Measurements from ENCODE around the gene MAD1L1. TPM values are rescaled to one million over a fixed set of nuclear protein-coding genes. Genes with fewer than 3 reads are reported as not detected.

Gene MAD1L1
- total and polyA plus RNA-seq, 5 donors from 2014 or later = 225 to 380 (median 300) TPM

DNA sequence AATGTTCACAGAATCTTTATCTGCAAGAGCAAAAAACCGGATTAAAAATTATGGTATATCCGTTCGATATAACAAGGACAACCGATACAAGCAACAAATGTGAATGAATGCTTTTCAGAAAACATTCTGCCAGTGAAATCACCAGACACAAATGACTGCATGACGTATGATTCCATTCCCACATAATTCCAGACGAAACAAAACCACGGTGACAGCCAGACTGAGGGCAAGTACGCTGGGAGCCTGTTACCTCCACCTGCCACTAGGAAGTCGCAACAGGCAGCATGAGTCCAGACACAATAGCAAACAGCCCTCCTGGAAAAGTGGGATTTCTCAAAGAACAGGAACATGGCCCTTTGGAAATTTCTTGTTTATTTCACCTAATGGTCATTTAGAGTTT lies 41.7 kb downstream of the MAD1L1 start:
- no peak for ATAC-seq (ENCODE audit: low read depth in 2 of 2)
- Mint-ChIP-seq H3K9me3 (peaks cover 0 to 5% (median 0%) of the 10 kb centered on the region in 7 donors), H3K27ac (no peak overlapping the region), H3K36me3 (peaks cover 37% of the 10 kb centered on the region), H3K27me3 (no peaks in the 10 kb centered on the region), H3K4me3 (no peak overlapping the region), H3K4me1 (no peaks in the 10 kb centered on the region)
- Histone ChIP-seq H3K36me3 (ENCODE audit: control insufficient read depth, insufficient read depth, low read length) (peaks cover 11% of the 10 kb centered on the region), H3K4me3 (ENCODE audit: low read depth, low read length) (no peak overlapping the region), H3K4me1 (ENCODE audit: control insufficient read depth, insufficient read depth, low read length, poor library complexity, severe bottlenecking) (no peaks in the 10 kb centered on the region), H3K9me3 (ENCODE audit: control insufficient read depth in 2 of 2, low read length in 2 of 2) (peaks cover 0 to 2% of the 10 kb centered on the region in 2 experiments), H3K27me3 (ENCODE audit: control insufficient read depth, insufficient read depth, low read length) (no peaks in the 10 kb centered on the region), H3K27ac (ENCODE audit: insufficient read depth, low read length, poor library complexity, severe bottlenecking) (no peak overlapping the region)
- no peak for DNase-seq

GRCh38 chr7:2190531-2190930 lies 42.2 kb downstream of the MAD1L1 start:
- ATAC-seq (ENCODE audit: low read depth in 2 of 2) = no peak
- Histone ChIP-seq H3K27ac (ENCODE audit: insufficient read depth, low read length, poor library complexity, severe bottlenecking) (no peak overlapping the region), H3K27me3 (ENCODE audit: control insufficient read depth, insufficient read depth, low read length) (no peaks in the 10 kb centered on the region), H3K9me3 (ENCODE audit: control insufficient read depth in 2 of 2, low read length in 2 of 2) (peaks cover 0 to 2% of the 10 kb centered on the region in 2 experiments), H3K4me3 (ENCODE audit: low read depth, low read length) (no peak overlapping the region), H3K4me1 (ENCODE audit: control insufficient read depth, insufficient read depth, low read length, poor library complexity, severe bottlenecking) (no peaks in the 10 kb centered on the region), H3K36me3 (ENCODE audit: control insufficient read depth, insufficient read depth, low read length) (peaks cover 6% of the 10 kb centered on the region)
- no peak overlapping the region for H3K4me3 Mint-ChIP-seq
- no peaks in the 10 kb centered on the region for H3K27me3 Mint-ChIP-seq
- H3K4me1 Mint-ChIP-seq = no peaks in the 10 kb centered on the region
- no peak for DNase-seq
- H3K36me3 Mint-ChIP-seq = peaks cover 36% of the 10 kb centered on the region
- H3K27ac Mint-ChIP-seq = no peak overlapping the region
- H3K9me3 Mint-ChIP-seq = peaks cover 0 to 5% (median 0%) of the 10 kb centered on the region in 7 donors

GRCh38 chr7:2186166-2186565 lies 46.6 kb downstream of the MAD1L1 start:
- Histone ChIP-seq H3K27ac (ENCODE audit: insufficient read depth, low read length, poor library complexity, severe bottlenecking) (no peak overlapping the region), H3K4me3 (ENCODE audit: low read depth, low read length) (no peak overlapping the region), H3K36me3 (ENCODE audit: control insufficient read depth, insufficient read depth, low read length) (peaks cover 4% of the 10 kb centered on the region), H3K4me1 (ENCODE audit: control insufficient read depth, insufficient read depth, low read length, poor library complexity, severe bottlenecking) (no peaks in the 10 kb centered on the region), H3K27me3 (ENCODE audit: control insufficient read depth, insufficient read depth, low read length) (no peaks in the 10 kb centered on the region), H3K9me3 (ENCODE audit: control insufficient read depth in 2 of 2, low read length in 2 of 2) (no peaks in the 10 kb centered on the region)
- ATAC-seq (ENCODE audit: low read depth in 2 of 2) = no peak
- Mint-ChIP-seq H3K27me3 (no peaks in the 10 kb centered on the region), H3K4me1 (no peaks in the 10 kb centered on the region), H3K36me3 (peaks cover 42% of the 10 kb centered on the region), H3K4me3 (no peak overlapping the region), H3K9me3 (peaks cover 0 to 5% (median 0%) of the 10 kb centered on the region in 7 donors), H3K27ac (peak overlapping the region in 1 of 3 donors; percentile 32)
- no peak for DNase-seq

- no peaks in the 10 kb centered on the region for H3K27me3 Mint-ChIP-seq
- peaks cover 4% of the 10 kb centered on the region for H3K36me3 ChIP-seq (ENCODE audit: control insufficient read depth, insufficient read depth, low read length)
- H3K4me3 Mint-ChIP-seq = no peak overlapping the region
- peaks cover 46% of the 10 kb centered on the region for H3K36me3 Mint-ChIP-seq
- H3K4me3 ChIP-seq (ENCODE audit: low read depth, low read length) = no peak overlapping the region
- H3K27me3 ChIP-seq (ENCODE audit: control insufficient read depth, insufficient read depth, low read length) = no peaks in the 10 kb centered on the region
- H3K9me3 Mint-ChIP-seq = peaks cover 0 to 5% (median 0%) of the 10 kb centered on the region in 7 donors
- no peak overlapping the region for H3K27ac ChIP-seq (ENCODE audit: insufficient read depth, low read length, poor library complexity, severe bottlenecking)
- ATAC-seq (ENCODE audit: low read depth in 2 of 2) = no peak
- no peaks in the 10 kb centered on the region for H3K4me1 ChIP-seq (ENCODE audit: control insufficient read depth, insufficient read depth, low read length, poor library complexity, severe bottlenecking)
- no peak for DNase-seq
- no peaks in the 10 kb centered on the region for H3K9me3 ChIP-seq (ENCODE audit: control insufficient read depth in 2 of 2, low read length in 2 of 2)
- no peak overlapping the region for H3K27ac Mint-ChIP-seq
- H3K4me1 Mint-ChIP-seq = no peaks in the 10 kb centered on the region
These were observed 47.0 kb downstream of the MAD1L1 start for GRCh38 chr7:2185715-2186114.

- Mint-ChIP-seq H3K9me3 (no peaks in the 10 kb centered on the region), H3K4me1 (peaks cover 0 to 2% (median 0%) of the 10 kb centered on the region in 4 donors), H3K36me3 (peaks cover 33% of the 10 kb centered on the region), H3K4me3 (no peak overlapping the region), H3K27me3 (no peaks in the 10 kb centered on the region), H3K27ac (no peak overlapping the region)
- Histone ChIP-seq H3K9me3 (ENCODE audit: control insufficient read depth in 2 of 2, low read length in 2 of 2) (no peaks in the 10 kb centered on the region), H3K4me1 (ENCODE audit: control insufficient read depth, insufficient read depth, low read length, poor library complexity, severe bottlenecking) (no peaks in the 10 kb centered on the region), H3K27ac (ENCODE audit: insufficient read depth, low read length, poor library complexity, severe bottlenecking) (no peak overlapping the region), H3K4me3 (ENCODE audit: low read depth, low read length) (no peak overlapping the region), H3K27me3 (ENCODE audit: control insufficient read depth, insufficient read depth, low read length) (no peaks in the 10 kb centered on the region), H3K36me3 (ENCODE audit: control insufficient read depth, insufficient read depth, low read length) (no peaks in the 10 kb centered on the region)
- ATAC-seq (ENCODE audit: low read depth in 2 of 2) (no peak), DNase-seq (no peak)
These were observed 50.3 kb downstream of the MAD1L1 start for GRCh38 chr7:2182461-2182860.

DNA sequence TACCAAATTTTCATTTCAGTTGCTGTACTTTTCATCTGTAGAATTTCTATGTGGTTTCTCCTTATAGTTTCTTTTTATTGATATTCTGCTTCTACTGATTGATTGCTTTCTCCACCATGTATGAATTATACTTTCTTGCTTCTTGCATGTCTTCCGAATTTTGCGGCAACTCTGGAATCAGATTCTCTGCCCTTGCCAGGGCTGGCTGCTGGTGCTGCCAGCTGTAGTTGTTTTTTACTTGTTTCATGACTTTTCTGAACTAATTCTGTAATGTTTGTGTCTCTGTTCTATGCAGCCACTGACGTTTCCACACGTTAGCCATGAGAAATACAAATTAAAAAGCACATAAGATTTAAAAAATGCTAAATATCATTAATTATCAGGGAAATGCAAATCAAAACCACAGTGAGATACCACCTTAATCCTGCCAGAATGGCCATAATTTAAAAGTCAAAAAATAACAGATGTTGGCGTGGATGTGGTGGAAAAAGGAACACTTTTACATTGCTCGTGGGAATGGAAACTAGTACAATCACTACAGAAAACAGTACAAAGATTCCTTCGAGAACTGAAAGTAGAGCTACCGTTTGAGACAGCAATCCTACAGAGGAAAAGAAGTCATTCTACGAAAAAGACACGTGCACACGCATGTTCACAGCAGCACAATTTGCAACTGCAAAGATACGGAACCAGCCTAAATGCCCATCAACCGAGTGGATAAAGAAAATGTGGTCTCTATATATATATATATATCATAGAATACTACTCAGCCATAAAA lies 51.5 kb downstream of the MAD1L1 start:
- Histone ChIP-seq H3K9me3 (ENCODE audit: control insufficient read depth in 2 of 2, low read length in 2 of 2) (no peaks in the 10 kb centered on the region), H3K27ac (ENCODE audit: insufficient read depth, low read length, poor library complexity, severe bottlenecking) (no peak overlapping the region), H3K4me3 (ENCODE audit: low read depth, low read length) (no peak overlapping the region), H3K27me3 (ENCODE audit: control insufficient read depth, insufficient read depth, low read length) (no peaks in the 10 kb centered on the region), H3K4me1 (ENCODE audit: control insufficient read depth, insufficient read depth, low read length, poor library complexity, severe bottlenecking) (no peaks in the 10 kb centered on the region), H3K36me3 (ENCODE audit: control insufficient read depth, insufficient read depth, low read length) (no peaks in the 10 kb centered on the region)
- Mint-ChIP-seq H3K36me3 (peaks cover 38% of the 10 kb centered on the region), H3K27me3 (no peaks in the 10 kb centered on the region), H3K9me3 (no peaks in the 10 kb centered on the region), H3K4me1 (peaks cover 0 to 2% (median 0%) of the 10 kb centered on the region in 4 donors), H3K4me3 (no peak overlapping the region), H3K27ac (peak overlapping the region in 1 of 3 donors; percentile 58)
- ATAC-seq (ENCODE audit: low read depth in 2 of 2) (no peak), DNase-seq (no peak)

DNA sequence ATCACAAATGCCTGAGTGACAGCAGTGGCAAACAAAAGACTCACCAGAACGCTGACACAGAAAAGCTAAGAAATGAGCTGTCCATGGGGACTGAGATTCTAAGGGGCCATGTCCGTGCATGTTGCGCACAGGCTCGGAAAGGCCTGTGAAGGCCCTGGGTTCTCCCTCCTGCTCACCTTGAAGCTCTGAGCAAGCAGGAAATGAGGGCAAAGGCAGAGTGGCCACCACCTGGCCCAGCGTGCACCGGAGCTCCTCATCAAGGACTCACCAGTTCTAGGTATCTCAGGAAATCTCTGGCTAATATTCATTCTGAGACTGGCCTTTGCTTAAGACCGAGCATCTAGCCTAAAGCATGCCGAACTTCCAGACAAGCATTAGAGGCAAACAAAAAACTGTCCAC lies 52.7 kb downstream of the MAD1L1 start:
- Mint-ChIP-seq H3K4me3 (no peak overlapping the region), H3K9me3 (no peaks in the 10 kb centered on the region), H3K27me3 (no peaks in the 10 kb centered on the region), H3K36me3 (peaks cover 35% of the 10 kb centered on the region), H3K4me1 (peaks cover 0 to 4% (median 2%) of the 10 kb centered on the region in 4 donors), H3K27ac (peak overlapping the region in 1 of 3 donors; percentile 17)
- no peak for DNase-seq
- no peaks in the 10 kb centered on the region for H3K4me1 ChIP-seq (ENCODE audit: control insufficient read depth, insufficient read depth, low read length, poor library complexity, severe bottlenecking)
- H3K36me3 ChIP-seq (ENCODE audit: control insufficient read depth, insufficient read depth, low read length) = no peaks in the 10 kb centered on the region
- no peak for ATAC-seq (ENCODE audit: low read depth in 2 of 2)
- H3K27ac ChIP-seq (ENCODE audit: insufficient read depth, low read length, poor library complexity, severe bottlenecking) = no peak overlapping the region
- no peaks in the 10 kb centered on the region for H3K9me3 ChIP-seq (ENCODE audit: control insufficient read depth in 2 of 2, low read length in 2 of 2)
- no peaks in the 10 kb centered on the region for H3K27me3 ChIP-seq (ENCODE audit: control insufficient read depth, insufficient read depth, low read length)
- no peak overlapping the region for H3K4me3 ChIP-seq (ENCODE audit: low read depth, low read length)

DNA sequence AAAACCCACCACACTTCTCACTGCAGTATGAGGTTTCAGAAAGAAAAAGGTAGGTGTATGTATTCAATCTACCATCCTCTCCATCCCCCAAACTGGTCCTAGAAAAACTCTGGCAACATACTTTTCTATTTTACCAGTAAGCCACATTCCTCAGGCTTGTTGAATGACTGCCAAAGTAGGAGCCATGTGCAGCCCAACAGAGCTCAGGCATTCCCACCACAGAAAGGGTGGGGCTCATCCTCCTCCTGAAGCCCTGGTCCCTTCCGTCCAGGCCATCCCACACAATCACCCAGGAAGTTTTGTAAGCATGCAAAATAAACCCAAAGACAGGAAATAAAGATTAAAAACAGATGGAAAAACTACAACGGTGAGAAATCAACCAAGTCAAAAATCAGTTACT lies 57.2 kb downstream of the MAD1L1 start:
- no peak overlapping the region for H3K4me3 Mint-ChIP-seq

More for the DNA sequence above, 57.2 kb downstream of the MAD1L1 start:
- Mint-ChIP-seq H3K9me3 (no peaks in the 10 kb centered on the region), H3K4me1 (peaks cover 4 to 5% (median 4%) of the 10 kb centered on the region in 4 donors), H3K36me3 (peaks cover 39% of the 10 kb centered on the region), H3K27ac (peak overlapping the region in 1 of 3 donors; percentile 86), H3K27me3 (no peaks in the 10 kb centered on the region)
- Histone ChIP-seq H3K4me3 (ENCODE audit: low read depth, low read length) (no peak overlapping the region), H3K36me3 (ENCODE audit: control insufficient read depth, insufficient read depth, low read length) (no peaks in the 10 kb centered on the region), H3K4me1 (ENCODE audit: control insufficient read depth, insufficient read depth, low read length, poor library complexity, severe bottlenecking) (no peaks in the 10 kb centered on the region), H3K27ac (ENCODE audit: insufficient read depth, low read length, poor library complexity, severe bottlenecking) (no peak overlapping the region), H3K27me3 (ENCODE audit: control insufficient read depth, insufficient read depth, low read length) (no peaks in the 10 kb centered on the region), H3K9me3 (ENCODE audit: control insufficient read depth in 2 of 2, low read length in 2 of 2) (no peaks in the 10 kb centered on the region)
- ATAC-seq (ENCODE audit: low read depth in 2 of 2) (no peak), DNase-seq (no peak)
